ENCODE data around the gene CISD3. TPM values are rescaled to one million over a fixed set of nuclear protein-coding genes. Genes with fewer than 3 reads are reported as not detected.
A peak's percentile ranks its signal among the peaks of the same experiment; 100 is the strongest.

Gene CISD3
- total RNA-seq, 4 donors from 2014 or later: 10.0 to 25.8 (median 13.3) TPM

- H3K27me3 ChIP-seq: no peaks in the 10 kb centered on the region
- intact Hi-C loops (cut with DNase I; ENCODE audit: low total_unique reads): no loop called here
- DNase-seq: no peak
These were observed 714 bp upstream of the CISD3 start for GRCh38 chr17:38729368-38729885.

GRCh38 chr17:38730526-38731379 is 612 bp downstream of the CISD3 start:
- Histone ChIP-seq H3K4me3 (peak overlapping the region; percentile 79 to 96 (median 87)), H3K27me3 (no peaks in the 10 kb centered on the region), H3K36me3 (peaks cover 0 to 9% of the 10 kb centered on the region in 2 donors), H3K27ac (peak overlapping the region; percentile 88 to 95 (median 90)), H3K9me3 (no peaks in the 10 kb centered on the region), H3K4me1 (peaks cover 25 to 29% of the 10 kb centered on the region in 2 donors)
- peak in 1 of 2 donors; percentile 70 for DNase-seq
- peak; percentile 39 to 43 for ATAC-seq
- intact Hi-C loops (cut with DNase I; ENCODE audit: low total_unique reads) (loop anchor here (1.0 kb wide), 2 partner anchors 22 to 28 kb away; partner anchors contain the start of gene PSMB3), in situ Hi-C loops (cut with MboI; ENCODE audit: low sequenced_read_pairs in 4 of 4) (loop anchor here in 3 of 4 donors (5.0 kb wide), 1 partner anchor 53 kb away; no protein-coding TSS in a partner anchor)
- no peak for TF ChIP-seq POLR2A (IDR thresholded peaks at IDR 0.05)
- no peak for TF ChIP-seq CTCF (IDR thresholded peaks at IDR 0.05 in 4 of 5, conservative IDR thresholded peaks at IDR 0.05 in 1 of 5)

More at GRCh38 chr17:38729368-38729885, 714 bp upstream of the CISD3 start:
- in situ Hi-C loops (cut with MboI; ENCODE audit: low sequenced_read_pairs in 4 of 4): no loop called here
- Histone ChIP-seq H3K9me3 (no peaks in the 10 kb centered on the region), H3K4me1 (peaks cover 20 to 22% of the 10 kb centered on the region in 2 donors), H3K36me3 (peaks cover 0 to 20% of the 10 kb centered on the region in 2 donors), H3K4me3 (peak overlapping the region; percentile 53 to 80 (median 70)), H3K27ac (peak overlapping the region; percentile 72 to 92 (median 89))
- TF ChIP-seq POLR2A (IDR thresholded peaks at IDR 0.05) (no peak), CTCF (IDR thresholded peaks at IDR 0.05 in 4 of 5, conservative IDR thresholded peaks at IDR 0.05 in 1 of 5) (no peak)
- ATAC-seq: no peak

- peaks cover 0 to 9% of the 10 kb centered on the region in 2 donors for H3K36me3 ChIP-seq
- DNase-seq (no peak), ATAC-seq (no peak)
- H3K9me3 ChIP-seq: no peaks in the 10 kb centered on the region
- peak overlapping the region; percentile 88 to 95 (median 90) for H3K27ac ChIP-seq
- H3K4me3 ChIP-seq: peak overlapping the region in 2 of 4 donors; percentile 94 to 96
- H3K27me3 ChIP-seq: no peaks in the 10 kb centered on the region
- intact Hi-C loops (cut with DNase I; ENCODE audit: low total_unique reads) (no loop called here), in situ Hi-C loops (cut with MboI; ENCODE audit: low sequenced_read_pairs in 4 of 4) (loop anchor here in 3 of 4 donors (5.0 kb wide), 1 partner anchor 54 kb away; no protein-coding TSS in a partner anchor)
- TF ChIP-seq POLR2A (IDR thresholded peaks at IDR 0.05) (no peak), CTCF (IDR thresholded peaks at IDR 0.05 in 4 of 5, conservative IDR thresholded peaks at IDR 0.05 in 1 of 5) (no peak)
- H3K4me1 ChIP-seq: peaks cover 25 to 32% of the 10 kb centered on the region in 2 donors
These were observed 1.6 kb downstream of the CISD3 start for GRCh38 chr17:38731526-38732294.

- Histone ChIP-seq H3K9me3 (no peaks in the 10 kb centered on the region), H3K4me3 (no peak overlapping the region), H3K27ac (peak overlapping the region in 3 of 4 donors; percentile 20 to 95 (median 32)), H3K4me1 (peaks cover 25 to 32% of the 10 kb centered on the region in 2 donors), H3K36me3 (peaks cover 0 to 9% of the 10 kb centered on the region in 2 donors), H3K27me3 (no peaks in the 10 kb centered on the region)
- DNase-seq (no peak), ATAC-seq (no peak)
- in situ Hi-C loops (cut with MboI; ENCODE audit: low sequenced_read_pairs in 4 of 4) (loop anchor here in 3 of 4 donors (5.0 kb wide), 1 partner anchor 55 kb away; no protein-coding TSS in a partner anchor), intact Hi-C loops (cut with DNase I; ENCODE audit: low total_unique reads) (no loop called here)
- TF ChIP-seq CTCF (IDR thresholded peaks at IDR 0.05 in 4 of 5, conservative IDR thresholded peaks at IDR 0.05 in 1 of 5) (no peak), POLR2A (IDR thresholded peaks at IDR 0.05) (no peak)
These were observed 2.5 kb downstream of the CISD3 start for GRCh38 chr17:38732376-38733281.

Data from gastrocnemius medialis (tissue), 4 donors.